Lower leg skin (tissue), 4 donors: ENCODE measurements around the gene SORL1. TPM values are rescaled to one million over a fixed set of nuclear protein-coding genes. Genes with fewer than 3 reads are reported as not detected.
"Not testable (repeated sequence)": the region's sequence is repeated elsewhere in the genome, so short reads cannot be mapped to it uniquely, and the experiment has no call there.

Source experiments
- DNase-seq, 2 donors: peaks; one replicate each; pipeline ENCODE4 v3.0.0-alpha.2; 2019; ENCODE audit warnings: low spot score in 2 of 2
- H3K4me3 ChIP-seq: fragments of 200-600 bp; sonication (generic); 2 replicates; pipeline ENCODE4 v1.5.1; 2017; ENCODE audit warnings: mild to moderate bottlenecking, low read depth; ENCODE audit not compliant: poor library complexity, severe bottlenecking
- POLR2A ChIP-seq, 2 donors: fragments of 450-650 bp; IDR thresholded peaks; one replicate each; pipeline ENCODE4 v1.6.1; 2016 to 2017; ENCODE audit warnings: antibody characterized with exemption in 2 of 2, mild to moderate bottlenecking in 1 of 2, moderate library complexity in 1 of 2
- WGBS, 2 donors: methylation state at CpG; one replicate each; pipeline ENCODE4 v1.1.5; 2018; 5-methylcytosine and 5-hydroxymethylcytosine counted together
- intact Hi-C: fragments of 100-400 bp; cut with DNase I; formaldehyde crosslinking; loops from one replicate; pipeline ENCODE4 v1.15.0; 2023; ENCODE audit warnings: low total_unique reads
- total RNA-seq, 4 donors: library from RNA; depleted of rRNA; stranded (reverse); fragments of >200 nt; gene quantifications; one replicate each; pipeline ENCODE4 v1.1.0, GENCODE V29; 2016
- TF ChIP-seq, protein P1 (sequence below), 3 donors: fragments of 450-650 bp; IDR thresholded peaks; one replicate each; pipeline ENCODE4 v1.5.1; 2016; ENCODE audit warnings: antibody characterized with exemption in 3 of 3, mild to moderate bottlenecking in 3 of 3, moderate library complexity in 2 of 3

The SORL1 gene
- total RNA-seq, 4 donors from 2014 or later: 12.5 to 21.8 (median 14.7) TPM

DNA sequence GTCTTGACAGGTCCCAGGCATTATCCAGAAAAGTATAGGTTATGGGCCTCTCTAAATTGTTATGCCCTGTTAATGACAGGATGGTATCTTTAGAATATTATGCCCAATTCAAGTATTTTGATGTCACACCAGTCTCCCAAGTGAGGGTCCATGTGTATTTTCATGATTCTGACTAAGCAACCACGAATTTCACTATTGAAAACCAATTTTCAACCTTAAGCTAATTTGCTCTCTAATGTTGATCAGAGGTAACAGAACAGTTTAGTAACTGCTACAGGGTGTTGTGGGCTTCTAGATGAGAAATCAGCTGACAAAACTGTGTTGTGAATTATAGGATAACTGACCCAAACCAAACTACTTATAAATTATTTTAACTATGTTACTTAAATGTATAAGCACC is 48.6 kb downstream of the SORL1 start:
- no peak for TF ChIP-seq POLR2A (IDR thresholded peaks at IDR 0.05)
- TF ChIP-seq, protein P1, sequence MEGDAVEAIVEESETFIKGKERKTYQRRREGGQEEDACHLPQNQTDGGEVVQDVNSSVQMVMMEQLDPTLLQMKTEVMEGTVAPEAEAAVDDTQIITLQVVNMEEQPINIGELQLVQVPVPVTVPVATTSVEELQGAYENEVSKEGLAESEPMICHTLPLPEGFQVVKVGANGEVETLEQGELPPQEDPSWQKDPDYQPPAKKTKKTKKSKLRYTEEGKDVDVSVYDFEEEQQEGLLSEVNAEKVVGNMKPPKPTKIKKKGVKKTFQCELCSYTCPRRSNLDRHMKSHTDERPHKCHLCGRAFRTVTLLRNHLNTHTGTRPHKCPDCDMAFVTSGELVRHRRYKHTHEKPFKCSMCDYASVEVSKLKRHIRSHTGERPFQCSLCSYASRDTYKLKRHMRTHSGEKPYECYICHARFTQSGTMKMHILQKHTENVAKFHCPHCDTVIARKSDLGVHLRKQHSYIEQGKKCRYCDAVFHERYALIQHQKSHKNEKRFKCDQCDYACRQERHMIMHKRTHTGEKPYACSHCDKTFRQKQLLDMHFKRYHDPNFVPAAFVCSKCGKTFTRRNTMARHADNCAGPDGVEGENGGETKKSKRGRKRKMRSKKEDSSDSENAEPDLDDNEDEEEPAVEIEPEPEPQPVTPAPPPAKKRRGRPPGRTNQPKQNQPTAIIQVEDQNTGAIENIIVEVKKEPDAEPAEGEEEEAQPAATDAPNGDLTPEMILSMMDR (IDR thresholded peaks at IDR 0.05): no peak
- intact Hi-C loops: no loop called here
- no peak for DNase-seq
- 81 to 84% methylated on average over 1 of the region's 1 CpG for WGBS, 2 donors
- H3K4me3 ChIP-seq: no peak overlapping the region

DNA sequence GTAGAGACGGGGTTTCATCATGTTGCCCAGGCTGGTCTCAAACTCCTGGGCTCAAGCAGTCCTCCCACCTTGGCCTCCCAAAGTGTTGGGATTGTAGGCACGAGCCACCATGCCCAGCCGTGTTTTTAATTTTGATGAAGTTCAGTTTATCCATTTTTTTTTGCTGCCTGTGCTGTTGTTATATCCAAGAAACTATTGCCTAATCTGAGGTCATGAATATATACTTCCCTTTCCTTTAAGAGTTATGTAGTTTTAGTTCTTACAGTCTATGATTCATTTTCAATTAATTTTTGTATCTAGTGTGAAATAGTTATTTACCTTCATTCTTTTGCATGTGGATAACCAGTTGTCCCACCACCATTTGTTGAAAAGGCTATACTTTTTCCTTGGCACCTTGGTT is 50.9 kb downstream of the SORL1 start:
- TF ChIP-seq, protein P1 (IDR thresholded peaks at IDR 0.05): no peak
- no peak for TF ChIP-seq POLR2A (IDR thresholded peaks at IDR 0.05)
- intact Hi-C loops: no loop called here
- no peak for DNase-seq

DNA sequence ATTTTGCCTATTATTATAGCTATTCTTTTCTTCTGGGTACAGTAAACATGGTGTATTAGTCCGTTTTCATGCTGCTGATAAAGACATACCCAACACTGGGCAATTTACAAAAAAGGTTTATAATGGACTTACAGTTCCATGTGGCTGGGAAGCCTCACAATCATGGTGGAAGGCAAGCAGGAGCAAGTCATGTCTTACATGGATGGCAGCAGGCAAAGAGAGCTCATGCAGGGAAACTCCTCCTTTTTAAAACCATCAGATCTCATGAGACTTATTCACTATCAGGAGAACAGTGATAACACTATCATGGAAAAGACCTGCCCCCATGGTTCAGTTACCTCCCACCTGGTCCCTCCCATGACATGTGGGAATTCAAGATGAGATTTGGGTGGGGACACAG is 54.1 kb downstream of the SORL1 start:
- WGBS, 2 donors: 86 to 89% methylated on average over 1 of the region's 1 CpG
- DNase-seq: not testable (repeated sequence)

More for the DNA sequence above, 50.9 kb downstream of the SORL1 start:
- H3K4me3 ChIP-seq: no peak overlapping the region
- WGBS, 2 donors: 75 to 92% methylated on average over 3 of the region's 3 CpGs

DNA sequence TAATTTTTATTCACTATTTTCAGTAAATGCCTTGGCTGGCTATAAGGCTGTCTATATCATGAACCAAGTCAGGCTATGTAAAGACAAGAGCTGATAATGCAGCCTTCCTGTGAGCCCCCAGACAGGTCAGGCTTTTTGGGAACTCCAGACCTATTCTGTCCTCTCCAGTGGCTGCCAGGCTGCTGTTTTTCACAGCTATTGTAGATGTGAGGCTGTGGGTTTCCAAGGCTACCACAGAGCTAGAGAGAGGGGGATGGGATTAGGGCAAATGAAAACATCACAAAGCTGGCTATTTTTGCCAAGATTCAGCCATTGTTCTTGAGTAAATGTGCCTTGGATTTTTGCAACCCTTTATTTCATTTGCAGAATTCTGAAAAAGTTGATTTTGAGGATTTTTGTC is 56.3 kb downstream of the SORL1 start:
- intact Hi-C loops: no loop called here
- no peak for DNase-seq
- TF ChIP-seq, protein P1 (IDR thresholded peaks at IDR 0.05): no peak
- no peak for TF ChIP-seq POLR2A (IDR thresholded peaks at IDR 0.05)
- H3K4me3 ChIP-seq: no peak overlapping the region

More for the DNA sequence above, 54.1 kb downstream of the SORL1 start:
- H3K4me3 ChIP-seq, intact Hi-C loops: not testable (repeated sequence)

DNA sequence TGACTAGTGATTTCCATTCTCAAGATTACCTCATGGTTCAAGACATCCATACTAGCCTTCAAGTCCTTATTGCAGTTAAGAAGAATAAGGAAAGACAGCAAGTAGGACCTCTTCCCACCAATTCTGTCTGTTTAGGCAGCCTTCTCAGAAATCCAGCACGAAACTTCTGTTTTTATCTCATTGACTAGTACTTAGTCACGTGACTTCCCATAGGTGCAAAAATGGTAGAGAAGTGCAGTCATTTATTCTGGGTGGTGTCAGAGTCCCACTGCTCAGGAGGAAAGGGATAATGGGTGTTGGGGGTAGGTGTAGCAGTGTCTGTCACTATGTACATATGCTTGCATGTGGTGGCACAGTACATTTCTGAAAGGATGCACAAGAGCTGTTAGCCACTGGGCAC is 58.3 kb downstream of the SORL1 start:
- WGBS, 2 donors: 86 to 93% methylated on average over 2 of the region's 2 CpGs
- TF ChIP-seq, protein P1 (IDR thresholded peaks at IDR 0.05): no peak
- no peak for TF ChIP-seq POLR2A (IDR thresholded peaks at IDR 0.05)
- no peak overlapping the region for H3K4me3 ChIP-seq
- DNase-seq: no peak
- intact Hi-C loops: no loop called here

- intact Hi-C loops: no loop called here
- DNase-seq: no peak
- TF ChIP-seq, protein P1 (IDR thresholded peaks at IDR 0.05): no peak
- no peak for TF ChIP-seq POLR2A (IDR thresholded peaks at IDR 0.05)
- no peak overlapping the region for H3K4me3 ChIP-seq
- WGBS, 2 donors: 74 to 81% methylated on average over 9 of the region's 9 CpGs
Measured at GRCh38 chr11:121512468-121513465, 60.7 kb downstream of the SORL1 start.
